HG03521 (cell line): ENCODE results near the gene METAP1D.

Experiments
- ATAC-seq: cut with Tn5 transposase; IDR thresholded peaks from one replicate; pipeline ENCODE4 v1.9.1; 2021; ENCODE audit warnings: mild to moderate bottlenecking, moderate library complexity; ENCODE audit not compliant: unreplicated experiment

METAP1D gene

DNA sequence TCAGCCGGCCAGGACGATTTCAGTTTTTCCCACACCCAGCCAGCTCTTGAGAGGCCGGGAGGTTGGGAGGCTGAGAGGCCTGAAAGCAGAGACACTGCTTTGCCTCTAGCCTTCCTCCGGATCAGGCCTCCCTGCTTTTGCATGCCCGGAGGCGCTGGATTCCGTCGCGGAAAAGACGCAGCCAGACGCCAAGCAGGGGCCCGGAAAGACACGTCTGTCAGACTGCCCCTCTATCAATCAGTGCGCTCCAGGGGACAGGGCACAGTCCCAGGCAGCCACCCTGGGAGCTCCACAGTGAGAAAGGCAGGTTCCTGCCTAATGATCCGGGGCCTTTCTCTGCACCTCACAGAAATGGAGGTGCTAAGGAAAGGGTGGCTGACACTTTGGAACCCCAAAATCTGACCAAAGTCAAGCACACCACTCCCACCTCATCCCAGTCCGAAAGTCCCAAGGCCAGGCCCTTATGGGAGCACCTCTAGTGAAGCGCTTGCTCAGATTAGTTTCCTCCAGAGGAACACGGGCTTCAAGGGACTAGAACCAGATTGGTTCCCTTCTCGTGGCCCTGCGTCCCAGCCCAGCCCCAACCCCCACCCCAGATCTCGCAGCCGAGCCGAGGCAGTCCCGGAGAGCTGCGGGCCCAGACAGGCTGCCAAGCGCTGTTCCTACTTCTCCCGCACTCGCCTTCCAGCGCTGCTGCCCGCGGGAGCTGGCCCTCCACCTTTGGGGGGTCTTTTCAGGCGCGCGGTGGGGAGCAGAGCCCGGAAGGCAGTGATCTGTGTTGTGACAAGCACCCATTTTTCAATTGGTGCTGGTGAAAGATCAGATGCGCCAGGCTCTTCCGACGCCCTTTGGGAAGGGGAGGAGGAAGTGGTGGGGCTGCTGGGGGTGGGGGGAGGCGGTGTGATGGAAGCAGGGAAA lies 90.5 kb downstream of the METAP1D start:
- ATAC-seq: no peak

- ATAC-seq: no peak
Measured at GRCh38 chr2:172091000-172091641, 91.4 kb downstream of the METAP1D start.

- no peak for ATAC-seq
Measured at GRCh38 chr2:172091761-172092566, 92.2 kb downstream of the METAP1D start.

GRCh38 chr2:172092716-172093415 lies 93.1 kb downstream of the METAP1D start:
- ATAC-seq: no peak

GRCh38 chr2:172093416-172094293 lies 93.9 kb downstream of the METAP1D start:
- no peak for ATAC-seq

DNA sequence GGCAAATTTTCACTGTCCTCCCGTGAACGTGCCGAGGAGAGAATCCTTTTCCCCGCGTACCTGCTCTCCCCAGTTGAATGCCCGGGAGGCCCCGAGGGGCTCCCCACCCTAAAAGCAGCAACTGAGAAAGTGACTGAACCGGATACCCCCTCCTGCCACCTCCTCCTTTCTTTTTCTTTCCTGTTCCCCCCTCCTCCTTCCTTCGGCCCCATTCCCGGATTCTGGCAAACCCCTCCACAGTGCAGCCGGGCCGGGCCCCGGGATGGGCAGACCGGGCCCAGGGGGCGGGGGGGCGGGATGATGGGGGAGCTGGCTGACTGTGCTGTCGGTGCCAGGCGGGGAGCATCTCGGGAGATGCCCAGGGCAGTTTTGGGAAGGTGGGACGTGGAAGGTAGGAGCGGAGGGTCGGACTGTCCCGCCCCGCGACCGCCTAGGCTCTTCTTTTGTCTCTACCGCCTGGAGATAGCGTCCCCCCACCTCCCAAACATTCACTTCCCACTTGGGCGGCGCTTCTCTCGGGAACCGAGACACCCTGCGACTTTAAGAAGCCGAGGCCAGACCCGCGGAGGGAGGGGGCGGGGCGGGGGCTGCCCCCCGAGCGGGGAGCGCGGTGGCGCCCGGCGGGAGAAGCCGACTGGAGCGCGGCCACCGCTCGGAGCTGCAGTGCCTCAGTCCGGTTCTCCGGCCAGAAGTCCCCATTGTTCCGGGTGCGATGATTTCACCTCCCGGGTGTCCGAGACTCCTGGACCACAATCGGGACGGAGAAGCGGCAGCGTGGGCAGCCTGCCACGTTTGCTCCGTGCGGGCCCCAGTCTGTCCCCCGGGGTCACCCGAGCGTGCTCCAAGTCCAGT lies 94.8 kb downstream of the METAP1D start:
- no peak for ATAC-seq

GRCh38 chr2:172095146-172095904 lies 95.6 kb downstream of the METAP1D start:
- ATAC-seq: no peak

DNA sequence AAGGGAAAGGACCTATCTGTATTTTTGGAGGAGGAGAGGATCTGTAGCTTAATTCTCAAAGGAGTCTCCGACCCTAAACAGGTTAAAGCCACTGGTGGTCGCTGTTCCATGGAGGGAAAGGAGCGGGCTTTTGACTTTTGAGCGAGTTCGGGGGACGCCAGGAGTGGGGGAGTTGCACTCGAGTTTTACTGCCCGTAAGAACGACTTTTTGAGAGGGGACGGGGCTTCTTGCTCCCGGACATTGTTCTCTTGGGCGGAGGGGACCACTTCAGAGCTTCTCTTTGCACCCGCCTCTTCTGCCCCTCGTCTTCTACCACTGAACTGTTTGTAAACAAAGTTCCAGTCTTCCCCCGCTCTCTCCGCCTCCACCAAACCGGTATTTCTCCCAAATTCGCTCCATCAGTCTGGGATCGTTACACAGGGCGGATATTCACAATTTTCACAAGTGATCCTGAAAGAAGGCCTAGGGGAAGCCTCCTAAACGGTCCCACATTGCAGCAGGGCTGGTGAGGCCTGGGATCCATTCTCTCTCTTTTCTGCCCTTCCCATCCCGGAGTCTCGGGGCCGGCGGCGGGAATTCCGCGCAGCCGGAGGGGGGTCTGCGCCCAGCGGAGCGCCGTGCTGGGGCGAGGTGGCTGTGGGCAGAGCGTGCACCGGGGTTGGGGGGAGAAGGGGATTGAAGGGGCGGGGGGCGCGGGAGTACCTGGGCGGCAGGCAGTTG lies 96.3 kb downstream of the METAP1D start:
- no peak for ATAC-seq

GRCh38 chr2:172096626-172097547 lies 97.1 kb downstream of the METAP1D start:
- ATAC-seq: no peak

DNA sequence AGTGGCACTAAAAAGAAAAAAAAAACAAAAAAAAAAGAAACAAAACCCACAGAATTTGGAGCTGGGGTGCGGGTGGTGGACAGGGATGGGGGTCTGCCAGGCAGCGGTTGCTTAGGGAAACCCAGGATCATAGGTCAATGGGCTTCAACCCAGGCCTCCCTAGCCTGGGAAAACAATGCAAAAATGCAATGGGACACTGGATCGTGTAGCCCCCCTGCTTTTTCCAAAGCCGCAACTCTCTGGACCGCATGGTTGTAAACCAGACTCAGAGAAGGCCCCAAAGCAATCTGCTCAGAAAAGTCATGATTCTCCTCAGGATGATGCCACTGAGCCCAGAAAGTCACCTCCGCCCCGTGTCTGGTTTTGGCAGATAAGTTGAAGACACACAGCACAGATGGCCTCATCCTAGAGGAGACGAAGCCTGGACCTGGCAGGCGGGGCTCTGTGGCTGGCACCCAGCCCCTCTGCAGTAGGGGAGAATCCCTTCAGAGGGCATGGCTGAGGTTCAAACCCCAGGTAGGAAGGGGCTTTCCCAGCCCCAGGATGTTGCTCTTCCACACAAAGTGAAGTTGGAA lies 97.9 kb downstream of the METAP1D start:
- ATAC-seq: no peak

DNA sequence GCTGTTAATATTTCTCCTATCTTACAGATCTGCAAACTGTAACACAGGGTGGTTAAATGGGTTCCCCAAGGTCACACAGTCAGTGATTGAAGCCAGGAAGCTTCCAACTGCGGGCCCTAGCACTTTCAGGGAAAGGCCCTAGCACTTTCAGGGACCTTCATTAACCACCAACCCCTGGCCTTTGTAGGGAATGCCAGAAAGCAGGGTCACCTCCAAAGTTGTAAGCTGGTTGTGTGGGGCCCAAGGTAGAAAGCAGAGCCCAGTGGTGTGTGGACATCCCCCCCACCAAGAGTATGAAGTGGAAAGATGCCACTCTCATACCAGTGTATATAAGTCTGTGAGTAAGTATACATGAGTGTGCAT lies 98.5 kb downstream of the METAP1D start:
- ATAC-seq: no peak

- ATAC-seq: no peak
Measured at GRCh38 chr2:172098650-172099471, 99.1 kb downstream of the METAP1D start.

DNA sequence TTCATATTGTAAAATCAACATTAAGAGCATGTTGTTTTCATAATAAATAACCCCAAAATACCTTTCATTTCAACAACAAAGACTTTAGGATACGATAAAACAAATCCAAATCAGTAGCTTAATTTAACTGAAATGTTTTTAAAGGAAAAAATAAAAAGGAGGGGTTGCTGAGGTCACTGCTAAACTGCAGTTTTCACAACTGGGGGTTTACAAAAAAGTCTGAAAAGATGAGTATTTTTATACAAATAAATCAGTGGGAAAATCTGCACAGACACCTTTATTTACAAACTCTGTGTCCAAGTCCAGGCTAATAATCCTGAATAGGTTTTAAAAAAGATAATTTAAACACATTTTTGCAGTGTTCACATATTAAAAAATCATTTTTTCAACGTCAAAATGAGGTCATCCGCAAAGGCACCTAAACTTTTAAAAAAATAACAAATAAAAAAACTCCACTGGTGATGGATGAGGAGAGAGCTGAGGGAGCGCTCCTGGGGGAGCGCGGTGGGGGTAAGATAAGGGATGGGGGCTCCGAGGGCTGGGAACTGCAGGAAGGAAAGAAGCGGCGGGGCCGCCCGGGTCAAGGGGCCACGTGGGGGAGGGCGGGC lies 99.8 kb downstream of the METAP1D start:
- no peak for ATAC-seq

- no peak for ATAC-seq
Measured at GRCh38 chr2:172100080-172100934, 100.6 kb downstream of the METAP1D start.
